Measurements from ENCODE around the gene SPAG4. TPM values are rescaled to one million over a fixed set of nuclear protein-coding genes. Genes with fewer than 3 reads are reported as not detected.

The SPAG4 gene
- total and polyA plus RNA-seq, 8 donors: 32.2 to 65.9 (median 38.2) TPM

DNA sequence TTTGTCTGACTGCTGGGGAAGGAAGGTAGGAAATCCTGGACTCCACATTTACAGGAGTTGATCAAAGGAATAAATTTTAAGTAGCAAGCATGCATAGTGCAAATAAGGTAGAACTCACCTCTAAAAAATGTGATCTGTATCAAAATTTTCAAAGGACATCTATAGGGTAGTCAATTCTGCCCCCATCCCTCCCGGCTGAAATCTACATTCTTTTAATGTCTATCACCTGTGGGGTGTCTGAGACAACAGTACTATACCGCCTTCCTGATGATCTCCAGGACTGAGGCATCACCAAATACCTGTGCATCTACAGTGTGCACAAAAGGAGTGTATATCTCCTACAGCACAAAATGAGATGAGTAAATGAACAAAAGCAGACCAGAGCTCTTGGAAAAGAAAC, 29.2 kb downstream of the SPAG4 start:
- 84 to 91% methylated on average over 2 of the region's 2 CpGs for WGBS, 2 donors
- Histone ChIP-seq H3K36me3 (no peaks in the 10 kb centered on the region), H3K4me1 (no peaks in the 10 kb centered on the region), H3K9me3 (no peaks in the 10 kb centered on the region), H3K4me3 (no peak overlapping the region), H3K27ac (no peak overlapping the region), H3K27me3 (no peaks in the 10 kb centered on the region)
- ATAC-seq (no peak), DNase-seq (no peak), FAIRE-seq (no peak)
- TF ChIP-seq, protein P1, sequence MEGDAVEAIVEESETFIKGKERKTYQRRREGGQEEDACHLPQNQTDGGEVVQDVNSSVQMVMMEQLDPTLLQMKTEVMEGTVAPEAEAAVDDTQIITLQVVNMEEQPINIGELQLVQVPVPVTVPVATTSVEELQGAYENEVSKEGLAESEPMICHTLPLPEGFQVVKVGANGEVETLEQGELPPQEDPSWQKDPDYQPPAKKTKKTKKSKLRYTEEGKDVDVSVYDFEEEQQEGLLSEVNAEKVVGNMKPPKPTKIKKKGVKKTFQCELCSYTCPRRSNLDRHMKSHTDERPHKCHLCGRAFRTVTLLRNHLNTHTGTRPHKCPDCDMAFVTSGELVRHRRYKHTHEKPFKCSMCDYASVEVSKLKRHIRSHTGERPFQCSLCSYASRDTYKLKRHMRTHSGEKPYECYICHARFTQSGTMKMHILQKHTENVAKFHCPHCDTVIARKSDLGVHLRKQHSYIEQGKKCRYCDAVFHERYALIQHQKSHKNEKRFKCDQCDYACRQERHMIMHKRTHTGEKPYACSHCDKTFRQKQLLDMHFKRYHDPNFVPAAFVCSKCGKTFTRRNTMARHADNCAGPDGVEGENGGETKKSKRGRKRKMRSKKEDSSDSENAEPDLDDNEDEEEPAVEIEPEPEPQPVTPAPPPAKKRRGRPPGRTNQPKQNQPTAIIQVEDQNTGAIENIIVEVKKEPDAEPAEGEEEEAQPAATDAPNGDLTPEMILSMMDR (IDR thresholded peaks at IDR 0.05): no peak
- intact Hi-C loops (cut with DNase I): no loop called here

DNA sequence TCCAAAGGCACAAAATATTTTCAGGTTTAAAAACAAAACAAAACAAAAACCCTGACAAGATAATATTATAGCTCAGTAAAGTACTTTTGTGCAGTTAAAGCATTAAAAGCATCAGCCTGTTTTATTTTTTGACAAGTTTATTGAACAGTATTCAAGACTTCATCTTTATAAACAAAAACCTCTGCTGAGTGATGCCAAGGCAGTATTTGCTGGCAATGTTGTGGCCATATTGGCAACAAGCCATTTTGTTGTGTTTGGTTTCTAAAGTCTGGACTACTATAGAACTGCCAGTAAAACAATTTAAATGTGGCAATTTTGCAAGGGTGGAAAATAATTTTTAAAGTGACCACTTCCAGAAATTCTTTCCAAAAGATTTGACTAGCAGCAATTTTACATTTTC, 33.2 kb downstream of the SPAG4 start:
- H3K4me1 ChIP-seq: no peaks in the 10 kb centered on the region
- no peaks in the 10 kb centered on the region for H3K9me3 ChIP-seq
- TF ChIP-seq, protein P1 (IDR thresholded peaks at IDR 0.05): no peak
- no peak overlapping the region for H3K27ac ChIP-seq
- H3K36me3 ChIP-seq: peaks cover 0 to 14% (median 10%) of the 10 kb centered on the region in 3 donors
- peak in 1 of 4 donors; percentile 34 for ATAC-seq
- H3K4me3 ChIP-seq: no peak overlapping the region
- H3K27me3 ChIP-seq: no peaks in the 10 kb centered on the region
- no peak for FAIRE-seq
- intact Hi-C loops (cut with DNase I): no loop called here
- DNase-seq: no peak

DNA sequence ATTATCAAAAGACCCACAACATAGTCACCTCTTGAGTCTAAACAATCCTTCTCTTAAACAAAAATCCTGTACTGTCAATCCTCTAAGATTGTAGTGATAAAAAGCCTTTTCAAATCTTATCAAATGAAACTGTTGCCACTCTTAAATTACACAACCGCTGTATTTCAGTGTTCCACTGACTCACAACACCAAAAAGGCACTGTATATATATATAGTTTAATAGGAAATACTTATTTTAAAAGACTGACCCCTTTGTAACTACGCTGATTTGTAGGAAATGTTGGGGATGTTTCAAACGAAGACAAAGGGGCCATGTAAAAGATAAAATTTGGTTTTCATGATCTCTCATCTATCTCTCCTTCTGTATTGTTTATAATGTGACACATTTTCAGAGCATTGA, 35.0 kb downstream of the SPAG4 start:
- Histone ChIP-seq H3K9me3 (no peaks in the 10 kb centered on the region), H3K27me3 (no peaks in the 10 kb centered on the region), H3K4me1 (no peaks in the 10 kb centered on the region), H3K4me3 (no peak overlapping the region), H3K27ac (no peak overlapping the region), H3K36me3 (peaks cover 0 to 19% (median 19%) of the 10 kb centered on the region in 3 donors)
- ATAC-seq: no peak
- TF ChIP-seq, protein P1 (IDR thresholded peaks at IDR 0.05): no peak
- intact Hi-C loops (cut with DNase I): no loop called here
- no peak for FAIRE-seq
- no peak for DNase-seq
- 69 to 76% methylated on average over 3 of the region's 3 CpGs for WGBS, 2 donors

DNA sequence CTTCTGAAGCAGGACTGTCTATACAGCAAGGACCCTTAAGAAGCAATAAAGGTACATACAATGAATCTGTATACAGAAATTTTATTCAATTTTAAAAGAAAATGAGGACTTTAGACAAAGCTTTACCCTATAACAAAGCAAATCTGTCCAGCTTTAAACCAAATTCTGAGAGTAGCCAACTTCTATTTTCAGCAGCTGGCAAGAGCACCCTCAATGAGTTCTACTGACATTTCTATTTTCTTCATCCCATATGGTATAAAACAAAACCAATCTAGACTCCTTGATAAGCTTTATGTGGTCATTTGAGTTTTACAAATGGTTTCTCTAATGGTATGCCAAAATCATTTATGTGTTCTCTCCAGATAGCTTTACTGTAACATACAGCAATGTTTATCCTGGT, 36.3 kb downstream of the SPAG4 start:
- H3K27ac ChIP-seq: no peak overlapping the region
- H3K9me3 ChIP-seq: no peaks in the 10 kb centered on the region
- intact Hi-C loops (cut with DNase I): no loop called here
- FAIRE-seq (no peak), DNase-seq (no peak), ATAC-seq (no peak)
- H3K4me3 ChIP-seq: no peak overlapping the region
- H3K4me1 ChIP-seq: peaks cover 0 to under 1% (median 0%) of the 10 kb centered on the region in 3 donors
- peaks cover 0 to 19% (median 19%) of the 10 kb centered on the region in 3 donors for H3K36me3 ChIP-seq
- TF ChIP-seq, protein P1 (IDR thresholded peaks at IDR 0.05): no peak
- H3K27me3 ChIP-seq: no peaks in the 10 kb centered on the region

GRCh38 chr20:35652641-35653429, 37.2 kb downstream of the SPAG4 start:
- DNase-seq (no peak), ATAC-seq (no peak), FAIRE-seq (no peak)
- intact Hi-C loops (cut with DNase I): no loop called here
- no peaks in the 10 kb centered on the region for H3K9me3 ChIP-seq
- H3K4me3 ChIP-seq: no peak overlapping the region
- H3K4me1 ChIP-seq: peaks cover 0 to 6% (median under 1%) of the 10 kb centered on the region in 3 donors
- H3K27ac ChIP-seq: no peak overlapping the region
- WGBS, 2 donors: 97 to 99% methylated on average over 13 of the region's 13 CpGs
- TF ChIP-seq, protein P1 (IDR thresholded peaks at IDR 0.05): no peak
- no peaks in the 10 kb centered on the region for H3K27me3 ChIP-seq
- peaks cover 0 to 19% (median 19%) of the 10 kb centered on the region in 3 donors for H3K36me3 ChIP-seq
